Endometrial microvascular endothelial cells (primary cell): ENCODE results near the gene CCDC116. TPM values are rescaled to one million over a fixed set of nuclear protein-coding genes. Genes with fewer than 3 reads are reported as not detected.

ENCODE experiments used
- total RNA-seq: library from RNA; depleted of rRNA; stranded (reverse); fragments of >200 nt; gene quantifications from one replicate; pipeline ENCODE4 v1.2.3, GENCODE V29; 2015; ENCODE audit errors: inconsistent ontology term

Gene CCDC116
- total RNA-seq, 1 donor from 2014 or later = not detected

Other genes with a start within 250 kb of the CCDC116 start
- gene RIMBP3B, start 249.0 kb upstream of the CCDC116 start, total RNA-seq = not detected
- gene HIC2, start 215.4 kb upstream of the CCDC116 start, total RNA-seq = 2.1 TPM
- 1.4 TPM for gene TMEM191C, start 165.4 kb upstream of the CCDC116 start, total RNA-seq
- not detected for gene RIMBP3C, start 81.3 kb upstream of the CCDC116 start, total RNA-seq
- gene UBE2L3, start 65.0 kb upstream of the CCDC116 start, total RNA-seq = 56.3 TPM
- gene YDJC, start 2.7 kb upstream of the CCDC116 start, total RNA-seq = 75.8 TPM
- 57.4 TPM for gene SDF2L1, start 9.5 kb downstream of the CCDC116 start, total RNA-seq
- gene PPIL2, start 33.3 kb downstream of the CCDC116 start, total RNA-seq = 33.8 TPM
- 0.93 TPM for gene YPEL1, start 103.0 kb downstream of the CCDC116 start, total RNA-seq
- gene MAPK1, start 234.9 kb downstream of the CCDC116 start, total RNA-seq = 68.0 TPM